Ramos (cell line): ENCODE results near the gene RAB13.

Source experiments
- in situ Hi-C: fragments of 300-500 bp; cut with MboI; formaldehyde crosslinking; loops from one replicate; pipeline ENCODE4 v1.14.3; 2022; ENCODE audit warnings: low sequenced_read_pairs; ENCODE audit not compliant: unreplicated experiment

Gene RAB13

GRCh38 chr1:153979091-153979490, 7.0 kb downstream of the RAB13 start:
- in situ Hi-C loops, result loop anchor here (5.0 kb wide), 1 partner anchor 182 kb away; no protein-coding TSS in a partner anchor

- in situ Hi-C loops, result loop anchor here (5.0 kb wide), 1 partner anchor 181 kb away; no protein-coding TSS in a partner anchor
These were observed 7.7 kb downstream of the RAB13 start for GRCh38 chr1:153978274-153978909.

GRCh38 chr1:153977250-153978240, 8.6 kb downstream of the RAB13 start, which contains the start of gene JTB:
Gene JTB (minus strand): TSS chr1:153977674. CDS start chr1:153977252, 422 bp downstream.
- in situ Hi-C loops, result loop anchor here (5.0 kb wide), 1 partner anchor 180 kb away; no protein-coding TSS in a partner anchor

- in situ Hi-C loops, result loop anchor here (5.0 kb wide), 1 partner anchor 180 kb away; no protein-coding TSS in a partner anchor
These were observed 9.3 kb downstream of the RAB13 start for GRCh38 chr1:153976819-153977249.

GRCh38 chr1:153973525-153973924, 12.6 kb downstream of the RAB13 start:
- in situ Hi-C loops, result no loop called here

GRCh38 chr1:153973071-153973470, 13.1 kb downstream of the RAB13 start:
- in situ Hi-C loops, result no loop called here

GRCh38 chr1:153970346-153970745, 15.8 kb downstream of the RAB13 start:
- in situ Hi-C loops, result no loop called here

GRCh38 chr1:153968972-153969371, 17.2 kb downstream of the RAB13 start:
- in situ Hi-C loops, result no loop called here

- in situ Hi-C loops, result no loop called here
These were observed 17.7 kb downstream of the RAB13 start for GRCh38 chr1:153968408-153968807.

GRCh38 chr1:153968000-153968363, 18.2 kb downstream of the RAB13 start:
- in situ Hi-C loops, result no loop called here

GRCh38 chr1:153967107-153967999, 18.8 kb downstream of the RAB13 start, which contains the start of gene CREB3L4:
Gene CREB3L4 (plus strand): TSS chr1:153967902. CDS start chr1:153968526, 624 bp downstream.
- in situ Hi-C loops, result no loop called here

GRCh38 chr1:153963850-153964331, 22.2 kb downstream of the RAB13 start:
- in situ Hi-C loops, result no loop called here

- in situ Hi-C loops, result no loop called here
These were observed 22.9 kb downstream of the RAB13 start, which contains the start of gene SLC39A1 for GRCh38 chr1:153963030-153963849. Gene SLC39A1 (minus strand): TSS chr1:153963537. CDS start chr1:153962715, 822 bp downstream.

- in situ Hi-C loops, result no loop called here
These were observed 23.8 kb downstream of the RAB13 start for GRCh38 chr1:153962088-153963029.

GRCh38 chr1:153961421-153961820, 24.7 kb downstream of the RAB13 start:
- in situ Hi-C loops, result no loop called here

GRCh38 chr1:153960206-153960605, 25.9 kb downstream of the RAB13 start:
- in situ Hi-C loops, result no loop called here

GRCh38 chr1:153959454-153959853, 26.7 kb downstream of the RAB13 start:
- in situ Hi-C loops, result no loop called here

- in situ Hi-C loops, result no loop called here
These were observed 27.2 kb downstream of the RAB13 start for GRCh38 chr1:153958961-153959260.
